ENCODE measurements around the gene ARHGAP10.

Gene ARHGAP10

DNA sequence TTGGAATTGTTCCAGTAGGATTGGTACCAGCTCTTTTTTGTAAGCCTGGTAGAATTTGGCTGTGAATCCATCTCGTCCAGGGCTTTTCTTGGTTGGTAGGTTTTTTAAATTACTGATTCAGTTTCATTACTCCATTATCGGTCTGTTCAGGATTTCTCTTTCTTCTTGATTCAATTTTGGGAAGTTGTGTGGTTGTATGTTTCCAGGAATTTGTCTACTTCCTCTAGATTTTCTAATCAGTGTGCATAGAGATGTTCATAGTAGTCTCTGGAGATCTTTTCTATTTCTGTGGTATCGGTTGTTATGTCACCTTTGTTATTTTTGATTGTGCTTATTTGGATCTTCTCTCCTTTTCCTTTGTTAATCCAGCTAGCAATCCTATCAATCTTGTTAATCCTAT lies 248.7 kb downstream of the ARHGAP10 start:
- Histone ChIP-seq H3K9me2 (replicated peaks; ENCODE audit: insufficient read depth, low read length) (no peaks in the 10 kb centered on the region), H3K27me3 (replicated peaks; ENCODE audit: insufficient read depth, low read length) (no peaks in the 10 kb centered on the region), H4K20me1 (ENCODE audit: insufficient read depth, low read length) (no peaks in the 10 kb centered on the region), H3K4me2 (ENCODE audit: low read depth, low read length) (no peak overlapping the region; the same call in 1 of the 2 replicates), H3K36me3 (replicated peaks; ENCODE audit: insufficient read depth, low read length) (no peaks in the 10 kb centered on the region), H3K4me1 (ENCODE audit: low read length) (peaks cover 20% of the 10 kb centered on the region), H3F3A (ENCODE audit: insufficient read depth, low read length) (no peaks in the 10 kb centered on the region), H3K9ac (ENCODE audit: low read length) (no peak overlapping the region), H2AFZ (ENCODE audit: low read length) (no peak overlapping the region), H3K9me3 (replicated peaks; ENCODE audit: insufficient read depth, low read length) (no peaks in the 10 kb centered on the region), H3K27ac (ENCODE audit: low read length) (no peak overlapping the region), H3K4me3 (ENCODE audit: low read length) (no peak overlapping the region), H3K79me2 (ENCODE audit: low read length) (peaks cover 48% of the 10 kb centered on the region)
- TF ChIP-seq, protein P1, sequence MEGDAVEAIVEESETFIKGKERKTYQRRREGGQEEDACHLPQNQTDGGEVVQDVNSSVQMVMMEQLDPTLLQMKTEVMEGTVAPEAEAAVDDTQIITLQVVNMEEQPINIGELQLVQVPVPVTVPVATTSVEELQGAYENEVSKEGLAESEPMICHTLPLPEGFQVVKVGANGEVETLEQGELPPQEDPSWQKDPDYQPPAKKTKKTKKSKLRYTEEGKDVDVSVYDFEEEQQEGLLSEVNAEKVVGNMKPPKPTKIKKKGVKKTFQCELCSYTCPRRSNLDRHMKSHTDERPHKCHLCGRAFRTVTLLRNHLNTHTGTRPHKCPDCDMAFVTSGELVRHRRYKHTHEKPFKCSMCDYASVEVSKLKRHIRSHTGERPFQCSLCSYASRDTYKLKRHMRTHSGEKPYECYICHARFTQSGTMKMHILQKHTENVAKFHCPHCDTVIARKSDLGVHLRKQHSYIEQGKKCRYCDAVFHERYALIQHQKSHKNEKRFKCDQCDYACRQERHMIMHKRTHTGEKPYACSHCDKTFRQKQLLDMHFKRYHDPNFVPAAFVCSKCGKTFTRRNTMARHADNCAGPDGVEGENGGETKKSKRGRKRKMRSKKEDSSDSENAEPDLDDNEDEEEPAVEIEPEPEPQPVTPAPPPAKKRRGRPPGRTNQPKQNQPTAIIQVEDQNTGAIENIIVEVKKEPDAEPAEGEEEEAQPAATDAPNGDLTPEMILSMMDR (IDR thresholded peaks at IDR 0.05; ENCODE audit: low read length) = no peak
- TF ChIP-seq EZH2 (optimal IDR thresholded peaks at IDR 0.05; ENCODE audit: low read depth, low read length) (no peak), EZH2phosphoT487 (IDR thresholded peaks at IDR 0.05; ENCODE audit: low read length) (no peak)
- no peak for DNase-seq

GRCh38 chr4:147981305-147981704 lies 249.4 kb downstream of the ARHGAP10 start:
- Histone ChIP-seq H2AFZ (ENCODE audit: low read length) (no peak overlapping the region), H3K4me2 (ENCODE audit: low read depth, low read length) (peak overlapping the region; percentile 7), H4K20me1 (ENCODE audit: insufficient read depth, low read length) (no peaks in the 10 kb centered on the region), H3K9me2 (replicated peaks; ENCODE audit: insufficient read depth, low read length) (no peaks in the 10 kb centered on the region), H3F3A (ENCODE audit: insufficient read depth, low read length) (no peaks in the 10 kb centered on the region), H3K27ac (ENCODE audit: low read length) (no peak overlapping the region; the same call in 1 of the 2 replicates), H3K4me1 (ENCODE audit: low read length) (peaks cover 20% of the 10 kb centered on the region), H3K36me3 (replicated peaks; ENCODE audit: insufficient read depth, low read length) (no peaks in the 10 kb centered on the region), H3K9ac (ENCODE audit: low read length) (no peak overlapping the region), H3K4me3 (ENCODE audit: low read length) (no peak overlapping the region), H3K27me3 (replicated peaks; ENCODE audit: insufficient read depth, low read length) (no peaks in the 10 kb centered on the region), H3K79me2 (ENCODE audit: low read length) (peaks cover 48% of the 10 kb centered on the region), H3K9me3 (replicated peaks; ENCODE audit: insufficient read depth, low read length) (no peaks in the 10 kb centered on the region)
- TF ChIP-seq, protein P1 (IDR thresholded peaks at IDR 0.05; ENCODE audit: low read length) = no peak
- DNase-seq = peak; percentile 14

- Histone ChIP-seq H3K9me2 (replicated peaks; ENCODE audit: insufficient read depth, low read length) (no peaks in the 10 kb centered on the region), H3K79me2 (ENCODE audit: low read length) (peaks cover 42% of the 10 kb centered on the region), H3K4me1 (ENCODE audit: low read length) (peaks cover 20% of the 10 kb centered on the region), H3K27me3 (replicated peaks; ENCODE audit: insufficient read depth, low read length) (no peaks in the 10 kb centered on the region), H3K27ac (ENCODE audit: low read length) (no peak overlapping the region), H2AFZ (ENCODE audit: low read length) (no peak overlapping the region), H3K4me3 (ENCODE audit: low read length) (no peak overlapping the region), H3K9ac (ENCODE audit: low read length) (no peak overlapping the region), H3K9me3 (replicated peaks; ENCODE audit: insufficient read depth, low read length) (no peaks in the 10 kb centered on the region), H4K20me1 (ENCODE audit: insufficient read depth, low read length) (no peaks in the 10 kb centered on the region), H3K4me2 (ENCODE audit: low read depth, low read length) (no peak overlapping the region), H3K36me3 (replicated peaks; ENCODE audit: insufficient read depth, low read length) (no peaks in the 10 kb centered on the region), H3F3A (ENCODE audit: insufficient read depth, low read length) (no peaks in the 10 kb centered on the region)
- TF ChIP-seq, protein P1 (IDR thresholded peaks at IDR 0.05; ENCODE audit: low read length) = peak; percentile 73
- TF ChIP-seq EZH2phosphoT487 (IDR thresholded peaks at IDR 0.05; ENCODE audit: low read length) (no peak), EZH2 (optimal IDR thresholded peaks at IDR 0.05; ENCODE audit: low read depth, low read length) (no peak)
- peak; percentile 14 for DNase-seq
These were observed 252.3 kb downstream of the ARHGAP10 start for GRCh38 chr4:147984065-147984777.

All from MM.1S (cell line).